A549 treated with AZD2906 at 1 μM for 4 hours (cell line): Measurements from ENCODE around the gene UNK. TPM values are rescaled to one million over a fixed set of nuclear protein-coding genes. Genes with fewer than 3 reads are reported as not detected.

Experiments used
- total RNA-seq: library from RNA; stranded (reverse); fragments of 200-300 nt; extraction: Qiagen RNA extraction; gene quantifications from 5 replicates; pipeline ENCODE4 v1.2.3, GENCODE V29; 2022

UNK gene
- 25.1 to 31.3 TPM (median 28.1 TPM) in 5 replicates for total RNA-seq

DNA sequence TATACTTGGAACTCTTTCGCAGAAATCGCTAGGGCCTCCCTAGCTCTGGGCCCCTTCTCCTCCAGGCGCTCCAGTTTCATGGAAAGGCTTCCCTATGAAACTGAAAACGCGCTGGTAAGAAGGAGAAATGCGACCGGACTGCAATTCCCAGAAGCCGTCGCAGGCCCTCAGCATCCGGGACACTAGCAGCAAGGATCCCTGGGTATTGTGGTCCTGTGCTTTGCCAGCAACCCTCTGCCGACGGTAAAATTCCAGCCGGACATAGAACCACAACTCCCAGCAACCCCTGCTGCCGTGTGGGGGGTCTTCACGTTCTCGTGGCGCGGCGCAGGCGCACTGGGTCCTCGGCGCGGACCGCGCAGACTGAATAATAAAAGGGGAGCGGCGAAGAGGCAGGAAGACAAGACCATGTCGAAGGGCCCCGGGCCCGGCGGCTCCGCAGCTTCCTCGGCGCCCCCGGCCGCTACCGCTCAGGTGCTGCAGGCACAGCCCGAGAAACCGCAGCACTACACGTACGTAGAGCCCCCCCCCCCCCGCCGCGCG is at the start of gene UNK:
TSS of gene UNK (plus strand) at position 334 of the 543 bp plus-strand sequence. CDS start at position 409, 75 bp downstream.

GRCh38 chr17:75764711-75765421 is 19.7 kb upstream of the UNK start, which contains the start of gene GALK1:
Gene GALK1, minus strand, starts transcription at chr17:75765192. Its CDS starts 56 bp downstream, at chr17:75765136.

GRCh38 chr17:75843577-75844529 is 59.2 kb downstream of the UNK start, which contains the start of gene UNC13D:
Gene UNC13D, minus strand, starts transcription at chr17:75844404. Its CDS starts 67 bp downstream, at chr17:75844337.

DNA sequence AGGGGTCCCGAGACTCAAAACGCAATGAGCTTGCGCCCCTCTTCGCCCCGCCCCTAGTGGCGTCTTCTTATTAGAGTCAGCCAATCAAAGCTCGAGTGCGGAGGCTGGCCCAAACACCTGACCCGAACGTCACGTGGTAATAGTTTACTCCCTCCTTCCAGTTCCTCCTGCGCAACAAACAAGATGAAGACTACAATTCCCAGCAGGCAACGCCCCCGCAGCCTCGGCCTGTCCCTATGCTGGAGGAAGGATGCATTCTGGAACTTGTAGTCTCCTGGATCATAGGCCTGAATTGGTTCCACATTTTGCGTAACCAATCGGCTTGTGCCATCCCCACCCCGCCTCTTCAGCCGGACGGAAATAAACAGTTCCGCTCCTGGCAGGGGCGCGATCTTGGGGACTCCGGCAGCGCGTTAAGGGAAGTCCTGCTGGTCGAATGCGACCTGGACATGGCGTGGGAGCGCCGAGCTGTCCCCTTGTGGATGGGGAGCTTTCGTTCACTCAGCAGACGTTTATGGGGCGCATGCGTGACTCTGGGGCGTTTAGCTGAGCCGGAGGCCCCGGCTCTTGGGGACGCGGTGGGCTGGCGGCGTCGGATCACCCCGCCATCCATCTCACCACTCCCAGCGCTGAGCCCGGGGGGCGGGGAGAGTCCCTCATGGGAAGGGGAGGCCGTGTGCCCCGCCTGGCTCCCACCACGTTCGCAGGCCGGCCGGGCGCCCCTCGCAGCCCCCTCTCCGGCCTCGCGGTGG is 70.9 kb downstream of the UNK start, which contains the start of gene WBP2:
TSS of gene WBP2 (minus strand) at position 26 of the 752 bp plus-strand sequence. CDS start 38 bp downstream, outside the sequence.

Other genes starting within 250 kb of the UNK start
- gene MYO15B, start 197.0 kb upstream of the UNK start, total RNA-seq = 28.6 to 53.5 TPM (median 47.2 TPM) in 5 replicates
- gene SMIM5, start 151.4 kb upstream of the UNK start, total RNA-seq = 0.76 to 1.1 TPM (median 1.0 TPM) in 5 replicates
- 21.4 to 31.4 TPM (median 25.5 TPM) in 5 replicates for gene RECQL5, start 117.7 kb upstream of the UNK start, total RNA-seq
- 124 to 150 TPM (median 132 TPM) in 5 replicates for gene SAP30BP, start 117.5 kb upstream of the UNK start, total RNA-seq
- gene ITGB4, start 63.3 kb upstream of the UNK start, total RNA-seq = 97.0 to 133 TPM (median 117 TPM) in 5 replicates
- 55.4 to 89.1 TPM (median 82.7 TPM) in 5 replicates for gene GALK1, start 19.6 kb upstream of the UNK start, total RNA-seq
- 4.8 to 7.3 TPM (median 5.8 TPM) in 5 replicates for gene UNC13D, start 59.6 kb downstream of the UNK start, total RNA-seq
- 83.2 to 92.6 TPM (median 88.1 TPM) in 5 replicates for gene WBP2, start 70.5 kb downstream of the UNK start, total RNA-seq
- gene TRIM47, start 93.8 kb downstream of the UNK start, total RNA-seq = 144 to 202 TPM (median 193 TPM) in 5 replicates
- 30.1 to 40.1 TPM (median 38.9 TPM) in 5 replicates for gene TRIM65, start 112.1 kb downstream of the UNK start, total RNA-seq
- gene MRPL38, start 120.1 kb downstream of the UNK start, total RNA-seq = 98.3 to 124 TPM (median 117 TPM) in 5 replicates
- gene FBF1, start 156.2 kb downstream of the UNK start, total RNA-seq = 5.5 to 8.4 TPM (median 7.1 TPM) in 5 replicates
- 15.8 to 18.4 TPM (median 16.6 TPM) in 5 replicates for gene ACOX1, start 194.4 kb downstream of the UNK start, total RNA-seq
- 20.6 to 27.7 TPM (median 24.5 TPM) in 5 replicates for gene TEN1, start 194.4 kb downstream of the UNK start, total RNA-seq
- gene CDK3, start 216.0 kb downstream of the UNK start, total RNA-seq = 3.2 to 5.5 TPM (median 4.7 TPM) in 5 replicates
- gene EVPL, start 242.5 kb downstream of the UNK start, total RNA-seq = 11.9 to 18.5 TPM (median 17.2 TPM) in 5 replicates